ENCODE results near the gene USP10.

- TF ChIP-seq, protein P1, sequence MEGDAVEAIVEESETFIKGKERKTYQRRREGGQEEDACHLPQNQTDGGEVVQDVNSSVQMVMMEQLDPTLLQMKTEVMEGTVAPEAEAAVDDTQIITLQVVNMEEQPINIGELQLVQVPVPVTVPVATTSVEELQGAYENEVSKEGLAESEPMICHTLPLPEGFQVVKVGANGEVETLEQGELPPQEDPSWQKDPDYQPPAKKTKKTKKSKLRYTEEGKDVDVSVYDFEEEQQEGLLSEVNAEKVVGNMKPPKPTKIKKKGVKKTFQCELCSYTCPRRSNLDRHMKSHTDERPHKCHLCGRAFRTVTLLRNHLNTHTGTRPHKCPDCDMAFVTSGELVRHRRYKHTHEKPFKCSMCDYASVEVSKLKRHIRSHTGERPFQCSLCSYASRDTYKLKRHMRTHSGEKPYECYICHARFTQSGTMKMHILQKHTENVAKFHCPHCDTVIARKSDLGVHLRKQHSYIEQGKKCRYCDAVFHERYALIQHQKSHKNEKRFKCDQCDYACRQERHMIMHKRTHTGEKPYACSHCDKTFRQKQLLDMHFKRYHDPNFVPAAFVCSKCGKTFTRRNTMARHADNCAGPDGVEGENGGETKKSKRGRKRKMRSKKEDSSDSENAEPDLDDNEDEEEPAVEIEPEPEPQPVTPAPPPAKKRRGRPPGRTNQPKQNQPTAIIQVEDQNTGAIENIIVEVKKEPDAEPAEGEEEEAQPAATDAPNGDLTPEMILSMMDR (conservative IDR thresholded peaks at IDR 0.05; ENCODE audit: low read length), result no peak
- no peak for TF ChIP-seq EZH2phosphoT487 (IDR thresholded peaks at IDR 0.05; ENCODE audit: borderline replicate concordance)
Measured at GRCh38 chr16:84789431-84789830, 89.6 kb downstream of the USP10 start.

Measured in Loucy (cell line).